GM19240 (cell line): ENCODE measurements around the gene PEX14.

Experiments used
- DNase-seq: peaks from one replicate; pipeline ENCODE4 v3.0.0; 2011; ENCODE audit warnings: low spot score; ENCODE audit not compliant: insufficient read length

Gene PEX14

DNA sequence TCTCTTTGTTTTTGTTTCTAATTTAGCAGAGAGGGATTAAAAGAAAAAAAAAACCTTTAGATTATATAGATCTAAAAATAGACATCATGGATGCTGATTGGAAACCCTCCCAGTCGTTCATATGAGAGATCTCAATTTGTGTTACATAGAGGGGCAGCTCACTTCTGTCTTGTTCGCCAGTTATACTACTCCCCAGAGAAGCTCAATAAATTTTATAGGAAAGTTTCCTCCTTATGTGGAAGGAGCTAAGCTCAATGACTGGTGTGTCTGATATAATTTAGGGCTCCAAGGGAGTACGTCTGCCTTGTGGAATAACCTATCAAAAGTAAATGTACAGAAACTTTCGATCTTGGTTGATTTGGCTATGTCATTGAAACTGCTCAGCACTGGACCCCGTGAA lies 117.6 kb downstream of the PEX14 start:
- no peak for DNase-seq

DNA sequence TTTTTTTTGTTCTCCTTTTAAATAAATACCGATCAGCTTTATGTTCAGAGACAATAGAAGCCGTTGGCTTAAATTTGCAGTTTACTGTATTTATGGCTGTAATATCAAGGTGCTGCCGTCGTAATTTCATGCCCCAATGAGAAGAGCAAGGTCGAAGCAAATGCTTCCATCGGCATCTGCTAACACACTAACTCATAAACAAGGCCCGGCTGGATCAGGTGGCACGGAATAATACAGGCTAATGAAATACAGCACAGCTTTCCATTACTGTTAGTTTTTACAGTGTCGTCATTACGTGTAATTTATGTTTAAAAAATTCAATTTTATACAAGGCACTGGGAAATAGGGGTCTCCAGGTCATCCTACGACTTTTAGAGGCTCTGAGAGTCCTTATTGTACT lies 119.0 kb downstream of the PEX14 start:
- no peak for DNase-seq

DNA sequence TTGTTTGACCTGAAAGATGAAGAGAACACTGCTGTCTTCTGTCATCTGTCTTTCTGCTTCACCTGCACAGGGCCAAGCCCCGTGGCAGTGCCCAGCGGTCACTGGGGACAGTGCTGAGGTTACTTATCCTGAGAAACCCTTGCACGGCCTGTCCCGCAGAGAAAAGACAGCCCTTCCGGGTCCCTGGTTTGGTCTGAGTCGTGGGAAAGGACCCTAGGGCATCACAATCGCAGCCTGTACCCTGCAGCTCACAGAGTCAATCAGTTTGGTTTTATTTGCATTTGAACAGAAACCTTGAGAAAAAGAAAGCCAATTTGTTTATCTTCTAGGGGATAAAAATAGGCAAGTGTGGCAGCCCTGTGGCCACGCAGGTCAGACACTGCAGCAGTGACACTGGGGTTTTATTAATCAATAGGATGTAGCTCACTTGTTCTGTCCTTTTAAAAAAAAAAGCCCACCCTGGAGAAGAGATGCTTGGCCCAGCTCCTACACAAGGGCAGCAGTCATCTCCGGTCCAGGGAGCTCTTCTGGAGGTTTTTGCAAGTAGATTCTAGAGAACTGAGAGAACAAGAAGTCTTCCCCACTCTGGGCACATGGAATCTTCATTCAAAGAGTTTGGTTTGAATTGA lies 120.0 kb downstream of the PEX14 start:
- no peak for DNase-seq

DNA sequence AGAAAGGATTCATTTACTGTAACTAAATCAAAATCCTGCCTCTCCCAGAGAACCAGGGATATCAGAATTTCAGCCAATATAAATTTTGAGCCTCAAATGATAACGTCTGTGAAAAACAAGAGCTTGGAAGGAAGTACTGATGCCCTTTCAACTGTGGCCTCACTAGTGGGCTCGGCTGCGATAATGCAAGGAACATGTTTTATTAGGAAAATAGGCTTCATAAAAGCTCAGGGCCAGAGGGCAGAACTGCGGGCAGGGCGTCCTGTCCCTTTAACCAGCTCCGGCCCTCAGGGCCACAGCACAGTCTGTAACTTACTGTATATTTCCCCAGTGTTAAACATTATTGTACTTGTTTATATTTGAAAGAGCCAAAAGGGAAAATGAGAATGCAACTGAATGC lies 122.0 kb downstream of the PEX14 start:
- no peak for DNase-seq

DNA sequence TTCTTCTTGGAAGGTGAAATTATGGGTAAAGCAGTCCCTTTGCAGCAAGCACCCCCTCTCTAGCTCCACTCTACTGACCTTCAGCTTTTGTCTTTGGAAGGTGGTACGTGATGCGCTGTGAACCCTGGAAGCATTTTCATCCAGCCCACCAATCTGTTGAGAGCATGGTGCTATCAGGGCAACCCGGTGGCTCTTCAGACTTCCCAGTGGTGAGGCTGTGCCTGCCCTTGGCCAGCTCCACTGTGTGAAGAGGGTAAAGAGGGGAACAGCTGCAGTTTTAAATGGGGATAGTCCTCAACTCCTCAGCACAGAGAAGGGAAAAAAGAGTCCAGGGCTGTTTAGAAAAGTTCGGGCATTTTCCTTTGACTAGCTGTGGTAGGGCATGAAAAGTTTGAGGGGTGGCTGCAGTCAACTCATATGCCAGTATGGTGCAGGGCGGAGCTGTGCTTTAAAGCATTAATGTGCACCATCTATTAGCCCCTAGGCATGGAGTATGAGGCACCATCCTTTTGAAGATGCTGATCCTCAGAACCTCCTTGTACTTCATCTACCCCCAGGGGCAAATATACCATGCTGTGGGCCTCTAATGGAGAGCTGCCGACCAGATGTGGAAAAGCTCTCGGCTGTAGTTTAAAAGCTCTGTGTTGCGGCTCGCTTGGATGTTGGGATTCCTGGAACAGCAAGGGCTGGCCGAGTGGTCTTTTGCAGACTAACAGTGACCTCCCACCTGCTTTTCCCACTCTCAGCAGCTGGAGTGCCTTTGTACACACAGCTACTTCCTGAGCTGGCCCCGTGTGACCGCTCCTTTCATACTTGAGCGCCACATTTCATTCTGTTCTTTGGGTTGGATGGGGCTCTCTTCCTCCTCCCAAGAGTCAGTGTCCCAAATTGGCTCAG lies 123.0 kb downstream of the PEX14 start:
- DNase-seq: no peak

DNA sequence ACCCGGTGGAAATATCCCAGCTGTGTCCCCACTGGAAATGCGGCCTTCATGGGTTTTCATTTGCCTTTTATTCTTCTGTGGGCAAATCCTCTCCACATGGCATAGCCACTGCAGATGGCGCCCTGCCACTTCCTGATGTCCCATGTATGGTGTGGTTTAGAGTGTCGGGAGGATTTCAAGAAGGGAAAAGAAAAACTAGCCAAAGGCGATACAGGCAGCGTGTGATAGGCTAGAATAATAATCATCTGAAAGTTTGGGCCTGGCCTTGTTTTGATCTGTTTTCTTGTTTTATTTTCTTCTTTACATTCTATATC lies 123.6 kb downstream of the PEX14 start:
- no peak for DNase-seq

DNA sequence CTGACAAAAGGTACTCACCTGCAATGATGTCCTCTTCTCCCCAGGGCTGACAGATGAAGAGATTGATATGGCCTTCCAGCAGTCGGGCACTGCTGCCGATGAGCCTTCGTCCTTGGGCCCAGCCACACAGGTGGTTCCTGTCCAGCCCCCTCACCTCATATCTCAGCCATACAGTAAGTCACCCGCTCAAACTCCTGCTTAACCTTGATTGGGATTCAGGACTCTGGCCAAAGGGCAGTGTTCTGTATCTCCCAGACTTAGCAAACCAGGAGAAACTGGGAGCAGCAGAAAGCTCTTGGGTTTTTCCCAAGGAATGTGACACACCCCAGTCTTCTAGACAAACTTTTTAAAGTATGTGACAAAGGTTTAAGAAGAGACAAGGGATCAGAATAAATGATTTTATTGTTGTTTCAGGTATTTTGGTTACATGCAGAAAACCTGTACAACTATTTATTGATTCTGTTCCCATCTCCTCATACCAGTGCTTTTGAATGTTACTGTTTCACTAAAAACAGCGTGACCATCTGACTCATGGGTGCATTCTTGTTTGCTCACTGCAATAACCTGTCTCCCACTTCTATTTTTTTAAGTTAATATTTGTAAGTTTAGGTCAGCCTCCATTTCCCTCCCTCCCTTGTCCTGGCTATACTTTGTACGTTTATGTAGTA lies 124.6 kb downstream of the PEX14 start:
- no peak for DNase-seq

DNA sequence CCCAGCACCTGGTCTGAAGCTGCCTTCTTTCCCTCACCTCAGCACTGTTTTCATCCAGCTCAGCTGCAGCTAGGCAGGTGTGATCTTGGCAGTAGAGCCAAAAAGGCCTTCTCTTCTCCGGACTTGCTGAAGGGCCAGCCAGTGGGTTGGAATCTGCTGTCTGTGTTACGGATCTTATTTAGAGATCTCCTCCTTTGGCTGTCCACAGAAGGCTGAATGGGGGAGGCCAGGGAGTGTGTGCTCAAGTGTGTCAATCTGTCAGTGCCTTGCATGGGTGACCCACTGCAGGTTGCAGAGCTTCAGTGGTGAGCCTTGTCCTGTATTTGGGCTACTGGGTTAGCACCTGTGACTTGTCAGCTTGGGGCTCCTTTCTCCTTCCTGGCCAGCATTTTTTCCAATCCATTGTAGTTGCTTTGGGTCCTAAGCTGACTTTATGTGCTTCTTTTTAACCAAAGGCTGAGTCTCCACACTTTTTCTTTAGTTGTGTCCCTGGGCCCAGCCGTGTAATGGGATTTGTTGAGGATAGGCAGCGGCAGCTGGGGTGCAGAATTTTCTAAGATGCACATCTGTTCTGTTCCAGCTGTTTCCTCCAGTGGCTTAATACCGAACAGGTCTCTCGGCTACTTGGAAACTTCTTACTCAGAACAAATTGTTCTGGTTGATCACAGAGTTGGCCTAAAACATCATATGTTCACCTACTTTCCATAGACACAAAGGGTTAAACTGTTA lies 126.8 kb downstream of the PEX14 start:
- DNase-seq: no peak

DNA sequence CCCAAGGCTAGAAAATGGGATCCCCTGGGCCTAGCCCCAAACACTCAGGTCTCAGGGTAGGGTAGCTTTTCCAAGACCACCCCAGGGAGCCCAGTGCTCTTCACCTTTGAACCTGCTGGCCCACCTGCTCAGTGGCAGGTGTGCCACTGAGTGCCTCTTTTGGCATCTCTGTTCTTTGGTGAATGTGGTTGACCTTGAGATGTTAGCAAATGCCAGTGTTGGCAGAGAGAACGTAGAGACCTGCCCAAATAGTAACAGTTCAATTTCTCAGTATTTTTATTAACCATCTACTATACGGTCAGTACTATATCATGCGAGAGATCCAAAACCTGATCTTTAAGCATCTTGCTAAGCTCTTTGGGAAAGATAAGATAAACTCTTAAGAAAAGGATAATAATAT lies 128.2 kb downstream of the PEX14 start:
- DNase-seq: no peak

DNA sequence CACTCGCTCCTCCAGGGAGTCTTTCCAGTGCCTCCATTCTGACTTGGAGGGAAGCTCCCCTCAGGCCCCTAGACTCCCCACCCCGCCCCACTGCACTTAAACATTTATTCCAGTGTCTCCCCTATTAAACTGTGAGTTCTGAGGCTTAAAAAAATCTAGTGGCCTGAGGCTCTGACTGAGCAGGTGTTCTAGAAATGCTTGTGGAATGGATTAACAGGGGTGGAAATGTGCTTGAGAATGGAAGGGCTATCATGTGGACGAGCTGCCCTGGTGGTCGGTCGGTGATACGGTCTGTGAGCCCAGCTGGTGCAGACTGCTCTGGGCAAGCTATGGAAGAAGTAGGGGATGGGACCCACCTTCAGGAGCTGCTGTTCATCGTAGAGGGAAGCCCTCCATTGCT lies 130.2 kb downstream of the PEX14 start:
- no peak for DNase-seq

DNA sequence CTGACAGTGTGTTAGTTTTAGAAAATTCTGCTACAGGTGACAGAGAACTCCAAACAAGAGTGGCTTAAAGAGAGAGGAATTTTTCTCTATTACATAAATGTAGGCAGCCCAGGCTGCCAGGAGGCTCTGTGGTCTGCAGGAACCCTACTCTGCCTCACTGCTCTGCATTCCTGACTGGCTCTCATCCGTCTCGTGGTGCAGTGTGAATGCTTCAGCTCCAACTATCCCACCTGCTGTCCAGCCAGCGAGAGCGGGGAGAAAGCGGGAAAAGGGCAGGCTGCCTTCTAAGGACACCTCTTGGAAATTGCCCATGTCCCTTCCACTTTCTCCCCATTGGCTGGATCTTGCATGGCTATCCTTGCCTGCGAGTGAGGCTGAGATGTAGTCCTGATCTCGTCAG lies 131.3 kb downstream of the PEX14 start:
- DNase-seq: no peak

DNA sequence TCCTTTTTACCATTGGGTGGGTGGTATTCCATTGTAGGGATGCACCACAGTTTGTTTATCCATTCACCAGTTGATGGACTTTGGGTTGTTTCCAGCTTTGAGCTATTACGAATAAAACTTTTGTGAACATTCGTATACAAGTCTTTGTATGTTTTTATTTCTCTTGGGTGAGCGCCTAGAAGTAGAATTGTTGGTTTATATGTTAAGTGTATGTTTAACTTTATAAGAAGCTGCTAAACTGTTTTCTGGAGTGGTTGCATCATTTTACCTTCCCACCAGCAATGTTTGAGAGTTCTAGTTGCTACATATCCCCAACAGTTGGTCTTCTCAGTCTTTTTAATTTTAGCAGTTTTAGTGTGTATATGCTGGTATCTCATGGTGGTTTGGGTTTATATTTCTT lies 132.5 kb downstream of the PEX14 start:
- DNase-seq: no peak

DNA sequence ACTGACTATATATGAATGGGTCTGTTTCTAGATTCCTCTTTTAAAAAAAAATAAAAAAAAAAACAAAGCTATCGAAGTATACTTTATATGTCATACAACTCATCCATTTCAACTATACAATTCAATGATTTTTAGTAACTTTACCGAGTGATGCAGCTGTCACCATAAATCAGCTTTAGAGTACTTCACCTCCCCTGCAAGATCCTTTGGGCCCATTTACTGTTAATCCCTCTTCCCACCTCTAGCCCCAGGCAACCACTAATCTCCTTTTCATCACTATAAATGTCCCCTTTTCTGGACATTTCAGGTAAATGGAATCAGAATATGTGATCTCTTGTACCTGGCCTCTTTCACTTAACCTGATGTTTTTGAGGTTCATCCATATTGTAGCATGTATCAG lies 133.9 kb downstream of the PEX14 start:
- no peak for DNase-seq

DNA sequence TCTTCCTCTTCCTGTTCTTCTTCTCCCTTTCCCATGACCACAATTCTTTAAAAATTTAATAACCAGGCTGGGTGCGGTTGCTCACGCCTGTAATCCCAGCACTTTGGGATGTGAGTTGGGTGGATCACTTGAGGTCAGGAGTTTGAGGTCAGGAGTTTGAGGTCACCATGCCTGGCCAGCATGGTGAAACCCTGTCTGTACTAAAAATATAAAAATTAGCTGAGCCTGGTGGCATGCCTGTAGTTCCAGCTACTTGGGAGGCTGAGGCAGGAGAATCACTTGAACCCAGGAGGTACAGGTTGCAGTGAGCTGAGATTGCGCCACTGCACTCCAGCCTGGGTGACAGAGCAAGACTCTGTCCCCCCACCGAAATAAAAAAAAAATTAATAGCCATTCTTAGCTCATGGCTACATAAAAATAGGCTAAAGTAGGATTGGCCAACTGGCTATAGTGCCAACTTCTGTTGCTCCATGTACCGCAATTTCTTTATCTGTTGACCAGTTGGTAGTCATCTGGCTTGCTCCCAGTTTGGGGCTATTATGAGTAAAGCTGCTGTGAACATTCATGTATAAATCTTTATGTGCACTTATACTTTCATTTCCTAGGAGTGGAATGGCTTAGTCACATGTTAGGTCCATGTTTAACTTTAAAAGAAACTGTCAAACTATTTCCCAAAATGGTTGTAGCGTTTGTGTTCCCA lies 136.3 kb downstream of the PEX14 start:
- DNase-seq: no peak

DNA sequence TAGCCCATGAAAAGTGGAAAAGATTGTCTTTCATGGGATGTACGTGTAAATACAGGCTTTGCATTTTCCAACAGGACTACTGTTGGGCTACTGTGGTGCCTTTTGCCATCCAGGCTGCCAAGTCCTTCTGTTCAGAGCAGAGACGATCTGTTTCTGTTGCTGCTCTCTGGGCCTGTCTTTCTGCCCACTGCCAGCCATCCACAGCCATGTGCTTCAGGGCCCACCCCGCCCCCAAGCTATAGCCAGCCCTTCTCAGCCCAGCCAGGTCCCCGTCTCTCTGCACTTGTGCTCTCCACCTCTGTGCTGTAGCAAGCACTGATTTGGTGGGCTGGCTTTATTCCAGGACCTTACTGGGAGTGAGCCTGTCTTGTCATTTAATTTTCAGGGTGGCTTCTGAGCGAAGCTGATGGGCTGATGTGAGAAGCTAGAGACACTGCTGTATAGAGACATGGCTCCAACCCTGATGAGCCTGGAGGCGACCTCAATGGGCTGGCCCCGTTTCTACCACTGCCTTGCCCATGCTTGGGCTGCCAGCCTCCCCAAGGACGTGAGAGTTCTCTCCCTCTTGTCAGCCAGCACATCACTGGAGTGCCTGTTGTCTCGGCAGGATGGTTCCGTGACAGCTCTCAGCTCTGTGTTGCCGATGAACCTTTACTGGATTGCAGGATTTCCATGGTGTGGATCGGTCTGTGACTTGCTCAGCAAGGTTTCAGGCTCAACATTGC lies 137.8 kb downstream of the PEX14 start:
- no peak for DNase-seq

DNA sequence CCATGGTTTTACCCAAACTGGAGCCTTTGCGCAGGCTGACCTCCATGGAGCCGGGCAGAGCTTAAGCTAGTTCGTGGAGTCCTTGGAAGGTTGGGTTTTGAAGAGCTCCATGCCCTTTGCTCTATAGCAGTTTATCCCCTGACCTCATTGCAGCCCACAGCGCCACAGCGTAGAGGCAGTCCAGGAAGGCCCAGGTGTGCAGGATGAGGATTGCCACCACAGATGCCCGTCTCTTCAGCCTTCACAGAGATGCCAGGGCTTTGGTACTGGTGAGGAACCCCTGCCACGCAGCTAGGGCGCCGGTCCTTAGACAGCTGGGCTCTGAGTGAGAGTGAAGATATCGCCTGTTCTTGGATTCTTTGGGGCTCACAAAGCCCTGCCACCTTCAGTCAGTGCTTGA lies 138.6 kb downstream of the PEX14 start:
- no peak for DNase-seq

DNA sequence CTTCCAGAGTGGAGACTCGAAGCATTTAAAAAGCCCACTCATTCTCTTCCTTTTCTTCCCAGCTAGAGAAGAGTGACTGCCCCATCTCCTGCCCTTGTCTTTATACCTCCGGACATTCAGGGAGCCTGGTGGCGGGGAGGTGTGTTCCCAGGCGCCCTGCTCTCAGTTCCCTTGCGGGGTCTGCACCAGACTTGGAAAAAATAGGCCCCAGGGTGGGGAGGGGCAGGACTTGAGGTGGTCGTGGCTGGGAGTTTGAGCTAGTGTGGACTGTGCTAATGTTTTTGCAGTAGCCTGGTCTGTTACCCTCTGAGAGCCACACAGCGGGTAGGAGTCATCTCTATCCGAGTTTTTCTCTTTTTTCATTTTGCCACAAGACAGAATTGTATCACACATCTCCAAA lies 139.1 kb downstream of the PEX14 start:
- no peak for DNase-seq

DNA sequence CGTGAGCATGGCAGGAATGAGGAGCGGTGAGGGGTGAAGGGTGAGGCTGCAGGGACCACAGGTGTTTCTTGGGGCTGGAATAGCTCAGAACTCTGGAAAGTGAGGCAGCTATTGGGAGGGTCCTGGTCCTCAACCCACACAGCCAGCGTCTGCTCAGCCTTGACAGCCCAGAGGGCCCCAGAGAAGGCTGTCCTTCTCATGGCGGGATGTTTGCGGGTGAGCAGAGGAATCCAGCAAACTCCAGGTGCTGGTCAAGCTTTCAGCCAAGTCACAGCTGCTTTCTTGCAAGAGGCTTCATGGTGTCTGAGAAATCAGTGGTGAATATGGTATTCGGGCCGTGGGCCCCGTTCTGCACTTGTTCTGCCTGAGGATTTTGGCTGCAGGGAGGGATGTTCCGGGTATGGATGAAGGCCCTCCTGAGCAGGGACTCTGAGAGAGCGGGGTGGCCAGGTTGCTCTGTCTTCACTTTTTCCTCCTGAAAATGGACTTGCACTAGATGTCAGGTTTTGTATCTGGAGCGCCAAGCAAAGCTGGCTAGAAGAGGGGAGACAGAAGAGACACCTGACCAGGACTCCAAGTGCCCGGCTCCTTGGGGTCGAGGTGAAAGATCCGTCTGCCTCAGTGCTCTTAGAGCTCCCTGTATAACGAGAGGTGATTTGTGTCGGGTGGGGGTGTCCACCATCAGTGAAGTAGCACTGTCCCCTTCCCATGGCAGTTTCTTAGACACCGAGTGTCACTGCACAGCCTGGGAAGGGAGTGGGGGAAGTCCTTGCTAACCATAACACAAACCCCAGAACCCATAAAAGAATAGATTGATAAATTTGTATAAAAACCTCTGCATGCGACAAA lies 139.9 kb downstream of the PEX14 start:
- DNase-seq: no peak

DNA sequence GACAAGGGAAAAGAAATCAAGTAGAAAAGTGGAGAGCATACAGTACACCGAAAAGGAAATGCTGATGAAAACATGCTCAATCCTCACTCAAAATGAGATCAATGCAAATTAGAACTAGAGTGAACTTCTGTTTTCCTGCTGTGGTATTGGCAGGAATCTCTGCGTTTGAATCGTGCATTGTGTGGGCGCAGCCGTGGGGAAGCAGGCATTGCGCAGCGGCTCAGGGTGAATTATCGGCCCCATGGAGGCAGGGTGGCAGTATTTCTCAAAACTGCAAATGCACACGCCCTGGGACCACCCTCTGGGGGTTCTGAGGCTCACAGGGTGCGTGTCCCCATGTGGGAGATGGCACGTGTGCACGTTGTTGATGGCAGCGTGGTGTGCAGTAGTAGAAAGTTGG lies 140.6 kb downstream of the PEX14 start:
- DNase-seq: no peak
